Natural killer cell (primary cell): Measurements from ENCODE around the gene FGF12. TPM values are rescaled to one million over a fixed set of nuclear protein-coding genes. Genes with fewer than 3 reads are reported as not detected.

Experiments used
- ATAC-seq, 3 donors: fragments of 150-1000 bp in 2 of 3; fragments of 200-7000 bp in 1 of 3; cut with Tn5 transposase; 1 replicate in 1 of 3; 2 replicates in 2 of 3; pipeline ENCODE4 v1.10.0; 2021; ENCODE audit warnings: mild to moderate bottlenecking in 2 of 3, moderate library complexity in 2 of 3
- DNase-seq, 2 donors: peaks; one replicate each; pipeline versions ENCODE4 v3.0.0 to v3.0.0-alpha.2; 2013 to 2021; ENCODE audit warnings: mixed read lengths in 1 of 2
- H3K27ac ChIP-seq: one replicate; pipeline ENCODE4 v1.5.1; 2013; ENCODE audit warnings: mild to moderate bottlenecking, low read length
- H3K27me3 ChIP-seq: one replicate; pipeline ENCODE4 v1.6.1; 2013; ENCODE audit warnings: low read length; ENCODE audit not compliant: control insufficient read depth, insufficient read depth
- H3K36me3 ChIP-seq: one replicate; pipeline ENCODE4 v1.6.1; 2013; ENCODE audit warnings: low read length; ENCODE audit not compliant: control insufficient read depth, insufficient read depth
- H3K4me1 ChIP-seq: one replicate; pipeline ENCODE4 v1.6.1; 2013; ENCODE audit warnings: low read length; ENCODE audit not compliant: control insufficient read depth, insufficient read depth
- H3K4me3 ChIP-seq: one replicate; pipeline ENCODE4 v1.5.1; 2013; ENCODE audit warnings: low read length
- H3K9me3 ChIP-seq: one replicate; pipeline ENCODE4 v1.6.1; 2013; ENCODE audit warnings: low read length; ENCODE audit not compliant: control insufficient read depth, insufficient read depth
- H3K27ac Mint-ChIP-seq, 2 donors: one replicate each; pipeline ENCODE4 v1.8.0; 2022; ENCODE audit warnings: mild to moderate bottlenecking in 2 of 2, mixed read lengths in 2 of 2, moderate library complexity in 1 of 2
- H3K27me3 Mint-ChIP-seq, 2 donors: one replicate each; pipeline ENCODE4 v1.8.0; 2022; ENCODE audit warnings: low read depth in 2 of 2, mixed read lengths in 2 of 2
- H3K36me3 Mint-ChIP-seq: one replicate; pipeline ENCODE4 v1.8.0; 2022; ENCODE audit warnings: mixed read lengths
- H3K4me1 Mint-ChIP-seq, 2 donors: one replicate each; pipeline ENCODE4 v1.8.0; 2022; ENCODE audit warnings: mixed read lengths in 2 of 2
- H3K4me3 Mint-ChIP-seq: one replicate; pipeline ENCODE4 v1.8.0; 2022; ENCODE audit warnings: mild to moderate bottlenecking, moderate library complexity, mixed read lengths
- H3K9me3 Mint-ChIP-seq, 2 donors: one replicate each; pipeline ENCODE4 v1.8.0; 2022; ENCODE audit warnings: mixed read lengths in 2 of 2
- WGBS: methylation state at CpG from one replicate; pipeline ENCODE4 v1.1.7; 2013; ENCODE audit warnings: missing lambda C conversion rate; ENCODE audit not compliant: insufficient coverage; 5-methylcytosine and 5-hydroxymethylcytosine counted together
- intact Hi-C: fragments of 100-400 bp; cut with micrococcal nuclease; formaldehyde crosslinking; loops from one replicate; pipeline ENCODE4 v1.14.2; 2022
- total RNA-seq, 4 donors: library from RNA; stranded (reverse); fragments of 120-200 nt in 1 of 4; gene quantifications; one replicate each; pipeline versions ENCODE4 v1.2.3 to v1.2.4, GENCODE V29; 2013 to 2022
- TF ChIP-seq, protein P1 (sequence below): fragments of 200-600 bp; IDR thresholded peaks from one replicate; pipeline ENCODE4 v1.8.0; 2022; ENCODE audit warnings: antibody characterized with exemption

Gene FGF12
- total RNA-seq, 3 donors from 2014 or later (not counting 1 experiment from before 2014, with no cell fraction given) = not detected

- ATAC-seq (no peak), DNase-seq (no peak)
- Mint-ChIP-seq H3K27me3 (no peaks in the 10 kb centered on the region), H3K4me3 (no peak overlapping the region), H3K4me1 (no peaks in the 10 kb centered on the region), H3K27ac (no peak overlapping the region), H3K36me3 (no peaks in the 10 kb centered on the region), H3K9me3 (peaks cover 0 to 3% of the 10 kb centered on the region in 2 donors)
- H3K36me3 ChIP-seq = no peaks in the 10 kb centered on the region
- no peak overlapping the region for H3K27ac ChIP-seq
- no peak overlapping the region for H3K4me3 ChIP-seq
- H3K27me3 ChIP-seq = no peaks in the 10 kb centered on the region
- TF ChIP-seq, protein P1, sequence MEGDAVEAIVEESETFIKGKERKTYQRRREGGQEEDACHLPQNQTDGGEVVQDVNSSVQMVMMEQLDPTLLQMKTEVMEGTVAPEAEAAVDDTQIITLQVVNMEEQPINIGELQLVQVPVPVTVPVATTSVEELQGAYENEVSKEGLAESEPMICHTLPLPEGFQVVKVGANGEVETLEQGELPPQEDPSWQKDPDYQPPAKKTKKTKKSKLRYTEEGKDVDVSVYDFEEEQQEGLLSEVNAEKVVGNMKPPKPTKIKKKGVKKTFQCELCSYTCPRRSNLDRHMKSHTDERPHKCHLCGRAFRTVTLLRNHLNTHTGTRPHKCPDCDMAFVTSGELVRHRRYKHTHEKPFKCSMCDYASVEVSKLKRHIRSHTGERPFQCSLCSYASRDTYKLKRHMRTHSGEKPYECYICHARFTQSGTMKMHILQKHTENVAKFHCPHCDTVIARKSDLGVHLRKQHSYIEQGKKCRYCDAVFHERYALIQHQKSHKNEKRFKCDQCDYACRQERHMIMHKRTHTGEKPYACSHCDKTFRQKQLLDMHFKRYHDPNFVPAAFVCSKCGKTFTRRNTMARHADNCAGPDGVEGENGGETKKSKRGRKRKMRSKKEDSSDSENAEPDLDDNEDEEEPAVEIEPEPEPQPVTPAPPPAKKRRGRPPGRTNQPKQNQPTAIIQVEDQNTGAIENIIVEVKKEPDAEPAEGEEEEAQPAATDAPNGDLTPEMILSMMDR = no peak
- no peaks in the 10 kb centered on the region for H3K9me3 ChIP-seq
- intact Hi-C loops = no loop called here
- WGBS = 71% methylated on average over 4 of the region's 4 CpGs
- no peaks in the 10 kb centered on the region for H3K4me1 ChIP-seq
Observed at GRCh38 chr3:192169332-192169915, 557.9 kb downstream of the FGF12 start.

DNA sequence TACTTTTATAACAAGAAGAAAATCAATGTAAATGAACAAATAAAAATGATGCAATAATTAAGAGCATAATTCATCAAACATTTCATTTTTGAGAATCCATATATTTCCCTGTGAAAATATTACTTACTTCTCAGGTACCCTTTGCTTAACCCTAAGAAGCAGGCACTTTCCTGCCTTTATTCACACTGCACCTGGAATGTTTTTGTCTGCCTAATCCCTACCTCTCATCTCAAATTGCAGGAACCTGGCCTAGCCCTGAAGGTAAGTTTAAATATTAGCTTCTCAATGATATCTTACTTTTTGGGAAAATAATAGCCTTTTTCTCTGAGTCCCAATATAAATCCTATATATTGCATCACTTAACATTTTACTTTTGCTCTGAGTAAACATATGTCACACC is 559.1 kb downstream of the FGF12 start:
- Histone ChIP-seq H3K4me3 (no peak overlapping the region), H3K4me1 (no peaks in the 10 kb centered on the region), H3K9me3 (no peaks in the 10 kb centered on the region), H3K36me3 (no peaks in the 10 kb centered on the region), H3K27me3 (no peaks in the 10 kb centered on the region), H3K27ac (no peak overlapping the region)
- Mint-ChIP-seq H3K36me3 (no peaks in the 10 kb centered on the region), H3K27ac (no peak overlapping the region), H3K4me3 (no peak overlapping the region), H3K27me3 (no peaks in the 10 kb centered on the region), H3K4me1 (no peaks in the 10 kb centered on the region), H3K9me3 (peaks cover 0 to 3% of the 10 kb centered on the region in 2 donors)
- intact Hi-C loops = no loop called here
- DNase-seq (no peak), ATAC-seq (no peak)
- TF ChIP-seq, protein P1 = no peak

- no peaks in the 10 kb centered on the region for H3K36me3 ChIP-seq
- H3K36me3 Mint-ChIP-seq = no peaks in the 10 kb centered on the region
- H3K9me3 Mint-ChIP-seq = peaks cover 0 to 3% of the 10 kb centered on the region in 2 donors
- TF ChIP-seq, protein P1 = no peak
- no peaks in the 10 kb centered on the region for H3K27me3 ChIP-seq
- no peaks in the 10 kb centered on the region for H3K4me1 Mint-ChIP-seq
- H3K4me1 ChIP-seq = no peaks in the 10 kb centered on the region
- H3K9me3 ChIP-seq = no peaks in the 10 kb centered on the region
- no peak overlapping the region for H3K27ac Mint-ChIP-seq
- no peaks in the 10 kb centered on the region for H3K27me3 Mint-ChIP-seq
- H3K4me3 ChIP-seq = no peak overlapping the region
- no peak overlapping the region for H3K27ac ChIP-seq
- ATAC-seq (no peak), DNase-seq (no peak)
- no peak overlapping the region for H3K4me3 Mint-ChIP-seq
- 62% methylated on average over 2 of the region's 2 CpGs for WGBS
- intact Hi-C loops = no loop called here
Observed at GRCh38 chr3:192165552-192165951, 561.8 kb downstream of the FGF12 start.

DNA sequence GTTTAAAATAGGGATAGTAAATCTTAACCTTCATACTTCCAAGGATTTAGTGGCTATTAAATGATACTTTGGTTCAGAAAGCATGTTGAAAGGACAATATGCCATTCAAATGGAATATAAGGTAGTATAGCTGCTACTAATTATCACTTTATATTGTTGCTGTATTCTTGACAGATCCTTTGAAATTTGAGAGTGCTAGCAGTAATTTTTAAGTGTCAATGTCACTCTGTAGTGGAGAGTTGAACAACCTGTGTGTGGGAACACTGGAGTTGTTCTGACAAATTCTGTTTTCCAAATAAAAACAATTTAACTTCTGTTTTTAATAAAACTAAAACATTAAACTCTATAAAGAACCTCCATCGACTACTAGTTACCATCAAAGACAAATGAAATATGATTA is 565.7 kb downstream of the FGF12 start:
- Mint-ChIP-seq H3K27ac (no peak overlapping the region), H3K9me3 (peaks cover 15 to 16% of the 10 kb centered on the region in 2 donors), H3K27me3 (no peaks in the 10 kb centered on the region), H3K4me3 (no peak overlapping the region), H3K4me1 (no peaks in the 10 kb centered on the region), H3K36me3 (no peaks in the 10 kb centered on the region)
- H3K4me1 ChIP-seq = no peaks in the 10 kb centered on the region
- H3K4me3 ChIP-seq = no peak overlapping the region
- no peaks in the 10 kb centered on the region for H3K9me3 ChIP-seq
- no peaks in the 10 kb centered on the region for H3K27me3 ChIP-seq
- no peak for DNase-seq
- WGBS = no CpG with 5 or more reads among the region's 1 CpG
- ATAC-seq = no peak
- no peaks in the 10 kb centered on the region for H3K36me3 ChIP-seq
- H3K27ac ChIP-seq = no peak overlapping the region
- TF ChIP-seq, protein P1 = no peak
- intact Hi-C loops = no loop called here
